ENCODE results near the gene BMS1. TPM values are rescaled to one million over a fixed set of nuclear protein-coding genes. Genes with fewer than 3 reads are reported as not detected.
"Not testable (repeated sequence)": the region's sequence is repeated elsewhere in the genome, so short reads cannot be mapped to it uniquely, and the experiment has no call there.

Gene BMS1
- total and polyA plus RNA-seq, 5 experiments from 2014 or later, result 9.4 to 19.6 (median 18.7) TPM

DNA sequence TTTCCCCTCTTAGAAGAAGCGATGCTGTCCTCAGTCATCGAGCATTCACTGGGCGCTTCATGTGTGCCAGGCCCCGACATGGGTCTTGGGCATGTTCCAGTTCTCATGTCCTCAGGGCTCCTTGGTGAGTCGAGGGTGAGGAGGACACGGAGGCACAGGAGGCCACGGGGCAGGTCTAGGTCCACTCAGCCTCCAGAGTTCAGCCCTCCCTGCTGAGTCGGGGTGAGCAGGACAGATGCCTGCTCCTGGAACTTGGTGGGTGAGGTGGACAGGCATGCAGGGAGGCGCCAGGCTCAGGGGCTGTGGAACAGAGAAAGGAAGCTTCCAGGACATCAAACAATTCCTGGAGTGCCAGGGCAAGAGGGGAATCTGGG is 87.4 kb downstream of the BMS1 start:
- DNase-seq (no peak), ATAC-seq (no peak)
- Mint-ChIP-seq H3K4me1 (peaks cover 0 to 2% (median under 1%) of the 10 kb centered on the region in 4 donors), H3K36me3 (no peaks in the 10 kb centered on the region), H3K9me3 (no peaks in the 10 kb centered on the region), H3K4me3 (no peak overlapping the region), H3K27me3 (peaks cover 7 to 21% (median 14%) of the 10 kb centered on the region in 5 donors), H3K27ac (no peak overlapping the region)
- POLR2A ChIA-PET, result no interaction called here

DNA sequence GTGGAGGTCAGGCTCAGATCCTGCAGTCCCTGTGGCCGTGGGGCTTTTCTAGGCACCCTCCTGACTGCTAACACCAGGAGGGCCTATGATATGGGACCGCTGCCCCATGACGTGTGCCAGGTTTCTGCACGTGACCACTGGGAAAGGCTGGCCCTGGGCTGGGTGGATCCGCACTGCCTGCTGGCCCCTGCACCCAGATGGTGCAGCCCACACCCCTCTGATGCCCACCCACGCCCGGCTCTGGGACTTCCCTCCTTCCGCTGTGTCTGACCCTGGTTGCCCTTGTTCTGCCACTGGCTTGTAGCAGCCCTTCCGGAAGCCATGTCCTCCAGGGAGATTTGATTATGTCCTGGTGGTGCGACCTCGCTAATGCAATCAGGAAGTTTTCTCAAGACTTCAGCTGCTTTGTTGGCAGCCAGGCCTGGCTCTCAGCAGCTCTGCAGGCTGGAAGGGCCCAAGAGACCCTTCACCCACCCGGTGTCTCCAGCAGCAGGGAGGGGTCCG is 88.6 kb downstream of the BMS1 start:
- H3K36me3 Mint-ChIP-seq, DNase-seq, H3K4me3 Mint-ChIP-seq, ATAC-seq, H3K27ac Mint-ChIP-seq, POLR2A ChIA-PET, H3K4me1 Mint-ChIP-seq, H3K9me3 Mint-ChIP-seq: not testable (repeated sequence)
- peaks cover 2 to 14% (median 8%) of the 10 kb centered on the region in 5 donors for H3K27me3 Mint-ChIP-seq

DNA sequence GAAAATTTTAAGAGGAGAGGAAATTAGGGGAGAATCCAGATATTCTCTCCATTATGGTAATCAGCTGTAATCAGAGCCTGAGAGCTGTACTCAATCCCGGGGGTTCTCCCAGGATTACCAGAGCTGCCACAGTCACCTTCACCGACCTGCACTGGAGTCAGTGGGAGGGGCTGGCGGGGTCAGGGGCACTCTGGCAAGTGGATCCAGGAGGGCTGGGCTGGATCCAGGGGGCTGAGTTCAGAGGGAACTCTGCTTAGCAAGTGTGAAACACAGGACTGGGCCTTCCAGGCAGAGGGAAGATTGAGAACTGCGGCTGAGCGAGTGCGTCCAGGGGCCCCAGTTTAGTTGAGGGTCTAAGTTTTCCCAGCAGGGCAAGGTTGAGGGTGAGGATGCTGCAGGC is 89.2 kb downstream of the BMS1 start:
- DNase-seq, result no peak
- ATAC-seq, result no peak
- Mint-ChIP-seq H3K36me3 (no peaks in the 10 kb centered on the region), H3K9me3 (no peaks in the 10 kb centered on the region), H3K27ac (no peak overlapping the region), H3K27me3 (peaks cover 2 to 14% (median 8%) of the 10 kb centered on the region in 5 donors), H3K4me3 (no peak overlapping the region), H3K4me1 (peaks cover 0 to 2% (median under 1%) of the 10 kb centered on the region in 4 donors)
- POLR2A ChIA-PET, result no interaction called here

DNA sequence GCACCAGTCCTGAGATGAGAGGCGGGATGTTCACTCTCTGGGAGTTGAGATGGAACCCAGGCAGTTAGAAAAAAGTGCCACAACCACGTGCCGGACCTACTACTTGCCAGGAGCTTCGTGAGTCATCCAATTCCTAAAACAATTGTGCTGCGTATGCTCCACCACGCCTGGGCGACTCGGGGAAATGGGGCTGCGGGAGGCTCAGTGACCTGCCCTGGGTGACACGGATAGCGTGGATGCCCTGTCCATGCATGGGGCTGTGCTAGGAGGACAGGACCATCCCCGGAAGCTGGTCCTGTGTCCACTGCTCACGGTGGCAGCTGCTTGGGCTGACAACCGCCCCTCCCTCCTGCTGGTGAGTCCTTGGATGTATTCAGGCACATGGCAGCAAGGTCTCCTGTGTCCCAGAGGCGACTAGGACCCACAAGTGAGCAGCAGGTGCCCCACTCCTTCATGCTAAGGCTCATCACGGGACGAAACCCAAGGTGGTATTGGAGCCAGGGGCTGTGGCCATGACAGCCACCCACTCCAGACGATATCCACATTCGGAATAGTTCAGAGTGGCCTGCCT is 90.4 kb downstream of the BMS1 start:
- no peak overlapping the region for H3K4me3 Mint-ChIP-seq
- H3K9me3 Mint-ChIP-seq, result no peaks in the 10 kb centered on the region
- H3K36me3 Mint-ChIP-seq, result no peaks in the 10 kb centered on the region
- peak overlapping the region in 1 of 10 donors; percentile 43 for H3K27ac Mint-ChIP-seq
- no peak for DNase-seq
- no peaks in the 10 kb centered on the region for H3K4me1 Mint-ChIP-seq
- POLR2A ChIA-PET, result no interaction called here
- no peak for ATAC-seq
- H3K27me3 Mint-ChIP-seq, result peaks cover 0 to 8% (median under 1%) of the 10 kb centered on the region in 5 donors

DNA sequence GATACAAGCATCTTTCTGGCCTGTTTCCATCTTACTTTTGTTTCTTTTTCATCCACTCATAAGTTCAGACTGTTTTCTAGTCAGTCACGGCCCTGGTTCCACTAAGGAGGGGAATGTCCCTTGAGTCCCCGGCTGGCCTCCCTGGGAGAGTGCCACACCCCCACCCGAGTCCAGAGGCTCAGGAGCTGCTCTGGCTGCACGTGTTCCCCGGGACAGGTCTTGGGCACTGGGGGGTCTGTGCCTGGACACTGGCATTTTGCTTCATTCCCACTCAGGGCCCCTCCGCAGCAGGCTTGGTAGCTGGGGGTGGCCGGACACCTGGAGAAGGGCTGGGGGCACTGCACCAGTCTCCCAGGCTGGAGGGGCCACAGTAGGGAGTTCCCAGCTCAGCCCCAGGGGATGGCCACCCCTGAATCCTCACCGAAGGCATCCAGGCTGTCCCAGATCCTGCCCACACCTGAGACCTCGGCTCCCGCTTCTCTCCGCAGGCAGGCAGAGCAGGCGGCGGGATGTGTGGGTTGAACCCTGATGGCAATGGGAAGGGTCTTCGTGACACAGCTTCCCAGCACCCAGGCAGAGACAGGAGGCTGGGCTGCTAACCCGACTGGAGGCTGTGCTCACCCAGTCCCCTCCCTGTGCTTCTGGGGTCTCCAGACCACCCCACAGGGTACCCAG is 92.3 kb downstream of the BMS1 start:
- DNase-seq (no peak), ATAC-seq (no peak)
- no peaks in the 10 kb centered on the region for H3K4me1 Mint-ChIP-seq

DNA sequence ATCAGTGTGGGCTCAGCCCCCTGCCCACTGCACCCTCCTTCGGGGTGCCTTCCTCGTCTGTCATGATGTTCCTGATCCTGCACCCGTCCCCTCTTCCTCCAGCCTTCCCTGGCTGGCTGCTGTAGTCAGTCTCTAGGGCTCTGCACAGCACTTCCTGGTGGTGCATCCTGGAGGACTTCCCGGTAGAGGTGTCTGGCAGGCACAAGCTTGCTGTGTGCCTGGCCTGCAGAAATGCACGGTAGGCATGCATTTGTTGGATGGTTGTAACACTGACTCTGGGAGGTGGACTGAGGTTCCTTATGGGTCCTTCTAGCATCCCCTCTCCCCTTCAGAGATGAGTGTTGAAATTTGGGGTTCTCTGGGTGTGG is 92.8 kb downstream of the BMS1 start:
- DNase-seq, result no peak
- Mint-ChIP-seq H3K9me3 (peaks cover 0 to 4% (median 0%) of the 10 kb centered on the region in 9 donors), H3K4me1 (no peaks in the 10 kb centered on the region)

More for the DNA sequence above, 92.3 kb downstream of the BMS1 start:
- Mint-ChIP-seq H3K27me3 (peaks cover 0 to 8% (median 0%) of the 10 kb centered on the region in 5 donors), H3K9me3 (peaks cover 0 to under 1% (median 0%) of the 10 kb centered on the region in 9 donors), H3K4me3 (no peak overlapping the region), H3K36me3 (no peaks in the 10 kb centered on the region), H3K27ac (no peak overlapping the region)
- POLR2A ChIA-PET, result no interaction called here

DNA sequence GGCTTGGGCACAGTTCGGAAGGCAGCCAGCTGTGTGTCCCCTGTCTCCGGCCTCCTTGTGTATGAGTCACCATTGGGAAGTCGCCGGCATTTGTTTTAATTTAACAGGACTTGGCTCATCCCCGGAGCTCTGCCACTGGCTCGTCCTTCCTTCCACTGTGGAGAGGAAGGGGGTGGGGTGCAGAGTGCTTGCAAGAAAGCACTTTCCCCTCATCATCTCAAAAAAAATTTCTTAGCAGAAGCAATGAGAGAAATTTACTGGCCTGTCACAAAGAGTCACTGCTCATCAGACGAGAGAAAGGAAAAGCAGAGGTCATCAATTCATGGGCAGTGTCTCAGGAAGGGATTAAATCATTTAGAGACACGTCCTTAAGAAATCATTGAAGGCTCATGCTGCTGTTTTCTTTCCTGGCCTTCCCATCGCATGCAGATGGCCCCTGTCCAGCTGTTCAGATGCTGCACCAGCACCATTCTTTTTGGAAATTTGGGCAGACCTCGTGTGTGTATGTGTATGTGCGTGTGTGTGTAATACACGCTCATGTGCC is 93.3 kb downstream of the BMS1 start:
- H3K4me1 Mint-ChIP-seq, result no peaks in the 10 kb centered on the region
- ATAC-seq (no peak), DNase-seq (no peak)
- peaks cover 0 to 5% (median 0%) of the 10 kb centered on the region in 9 donors for H3K9me3 Mint-ChIP-seq
- H3K27ac Mint-ChIP-seq, result no peak overlapping the region
- H3K4me3 Mint-ChIP-seq, result no peak overlapping the region
- POLR2A ChIA-PET, result no interaction called here
- no peaks in the 10 kb centered on the region for H3K36me3 Mint-ChIP-seq
- peaks cover 0 to 9% (median 2%) of the 10 kb centered on the region in 5 donors for H3K27me3 Mint-ChIP-seq

More for the DNA sequence above, 92.8 kb downstream of the BMS1 start:
- H3K27me3 Mint-ChIP-seq, result peaks cover 0 to 9% (median 2%) of the 10 kb centered on the region in 5 donors
- H3K27ac Mint-ChIP-seq, result no peak overlapping the region
- no peak for ATAC-seq
- H3K4me3 Mint-ChIP-seq, result no peak overlapping the region
- no peaks in the 10 kb centered on the region for H3K36me3 Mint-ChIP-seq
- POLR2A ChIA-PET, result no interaction called here

DNA sequence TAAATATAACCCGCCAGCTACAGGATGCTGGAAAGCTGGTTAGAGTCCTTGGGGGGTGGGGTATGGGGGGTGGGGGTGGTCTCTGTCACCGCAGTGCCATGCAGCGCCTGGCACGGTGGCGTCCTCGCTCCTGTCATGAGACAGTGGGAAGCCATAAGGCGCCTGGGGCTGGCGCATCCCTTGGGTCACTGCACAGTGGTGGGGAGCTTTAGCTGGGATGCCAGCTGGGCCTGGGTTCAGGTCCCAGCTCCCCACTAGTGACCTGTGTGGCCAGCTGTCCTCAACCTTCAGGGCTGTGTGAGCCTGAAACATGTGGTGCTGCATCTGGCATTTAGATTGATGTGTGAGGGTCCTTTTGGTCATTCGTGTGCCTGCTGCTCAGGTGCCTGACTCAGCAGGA is 93.9 kb downstream of the BMS1 start:
- DNase-seq (no peak), ATAC-seq (no peak)
- no peaks in the 10 kb centered on the region for H3K36me3 Mint-ChIP-seq
- peaks cover 0 to 9% (median 2%) of the 10 kb centered on the region in 5 donors for H3K27me3 Mint-ChIP-seq
- no peak overlapping the region for H3K4me3 Mint-ChIP-seq
- H3K9me3 Mint-ChIP-seq, result peaks cover 0 to 9% (median 4%) of the 10 kb centered on the region in 9 donors
- POLR2A ChIA-PET, result no interaction called here
- no peak overlapping the region for H3K27ac Mint-ChIP-seq
- H3K4me1 Mint-ChIP-seq, result no peaks in the 10 kb centered on the region

DNA sequence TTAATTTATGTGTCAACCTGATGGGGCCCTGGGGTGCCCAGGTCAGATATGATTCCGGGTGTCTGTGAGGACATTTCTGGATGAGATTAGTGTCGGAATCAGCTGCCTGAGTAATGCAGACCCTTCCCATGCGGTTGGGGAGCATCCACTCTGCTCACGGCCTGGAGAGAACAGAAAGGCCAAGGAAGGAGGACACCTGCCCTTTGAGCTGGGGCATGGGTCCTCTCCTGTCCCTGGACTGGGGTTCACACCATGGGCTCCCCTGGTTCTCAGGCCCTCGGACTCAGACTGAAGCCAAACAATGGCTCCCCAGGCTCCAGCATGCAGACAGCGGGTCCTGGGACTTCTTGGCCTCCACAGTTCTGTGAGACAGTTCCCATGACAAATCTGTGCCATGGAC is 94.3 kb downstream of the BMS1 start:
- no peak overlapping the region for H3K27ac Mint-ChIP-seq
- H3K36me3 Mint-ChIP-seq, result peaks cover 0 to under 1% (median 0%) of the 10 kb centered on the region in 3 donors
- H3K9me3 Mint-ChIP-seq, result peaks cover under 1 to 12% (median 6%) of the 10 kb centered on the region in 9 donors
- no peaks in the 10 kb centered on the region for H3K4me1 Mint-ChIP-seq
- POLR2A ChIA-PET, result no interaction called here
- H3K4me3 Mint-ChIP-seq, result no peak overlapping the region
- H3K27me3 Mint-ChIP-seq, result peaks cover 0 to 9% (median 2%) of the 10 kb centered on the region in 5 donors
- ATAC-seq, result no peak
- no peak for DNase-seq

DNA sequence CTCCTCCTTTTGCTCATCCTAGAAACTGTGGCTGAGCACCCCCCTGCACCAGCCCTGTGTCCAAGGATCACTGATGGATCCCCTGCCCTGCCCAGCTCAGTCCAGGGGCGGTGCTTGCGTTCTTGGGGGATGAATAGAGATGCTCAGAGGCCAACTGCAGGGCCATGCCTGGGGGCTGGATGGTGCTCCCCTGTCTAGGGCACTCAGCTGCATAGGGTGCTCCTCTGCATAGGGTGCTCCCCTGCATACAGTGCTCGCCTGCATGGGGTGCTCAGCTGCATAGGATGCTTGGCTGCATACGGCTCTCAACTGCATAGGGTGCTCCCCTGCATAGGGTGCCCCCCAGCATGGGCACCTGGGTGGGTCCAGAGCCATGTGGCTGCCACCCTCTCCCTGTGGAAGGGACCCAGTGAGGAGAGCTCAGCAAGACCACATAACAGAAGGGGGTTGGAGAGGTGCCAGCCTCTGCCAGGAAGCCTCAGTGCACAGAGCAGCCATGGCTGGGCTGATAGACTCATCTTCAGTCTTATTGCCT is 95.0 kb downstream of the BMS1 start:
- no peak for DNase-seq
- POLR2A ChIA-PET, result no interaction called here
- Mint-ChIP-seq H3K27ac (no peak overlapping the region), H3K4me1 (no peaks in the 10 kb centered on the region), H3K9me3 (peaks cover 4 to 18% (median 12%) of the 10 kb centered on the region in 9 donors), H3K36me3 (peaks cover 0 to 7% (median 0%) of the 10 kb centered on the region in 3 donors), H3K4me3 (no peak overlapping the region), H3K27me3 (peaks cover 0 to 9% (median 2%) of the 10 kb centered on the region in 5 donors)
- ATAC-seq, result no peak

DNA sequence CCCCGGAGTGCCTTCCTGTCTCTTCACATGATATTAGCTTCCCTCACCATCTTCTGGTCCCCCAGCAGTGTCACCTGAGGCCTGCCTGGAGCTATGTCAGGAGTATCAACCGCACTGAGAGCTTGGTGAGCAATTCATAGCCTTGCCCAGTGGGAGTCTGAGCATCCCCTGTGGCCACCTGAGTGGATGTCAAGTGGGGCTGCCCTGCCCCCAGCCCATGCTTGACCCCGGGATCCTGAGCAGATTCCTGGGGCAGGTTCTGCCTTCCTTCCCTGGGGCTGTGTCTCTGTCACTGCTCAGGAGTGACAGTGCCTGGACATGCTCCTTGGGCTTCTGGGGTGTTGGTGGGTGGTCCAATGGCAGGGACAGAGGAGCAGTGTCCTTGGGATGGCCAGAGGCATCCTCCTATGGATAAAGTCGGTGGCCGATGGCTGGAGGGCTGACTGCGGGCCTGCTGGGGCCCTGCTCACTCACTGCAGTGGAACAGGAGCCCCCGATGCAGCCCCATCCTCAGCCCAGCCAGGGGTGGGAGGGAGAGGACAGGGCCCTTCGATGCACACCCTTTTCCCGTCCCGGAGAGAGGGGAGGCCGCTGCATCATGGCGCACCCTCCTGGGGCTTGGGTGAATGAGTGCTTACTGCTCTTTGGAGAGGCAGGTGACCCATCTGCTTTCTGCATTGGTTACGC is 95.7 kb downstream of the BMS1 start:
- peaks cover 4 to 23% (median 18%) of the 10 kb centered on the region in 9 donors for H3K9me3 Mint-ChIP-seq
- H3K27ac Mint-ChIP-seq, result no peak overlapping the region
- H3K27me3 Mint-ChIP-seq, result peaks cover 0 to 9% (median 2%) of the 10 kb centered on the region in 5 donors
- peaks cover 0 to 13% (median 0%) of the 10 kb centered on the region in 3 donors for H3K36me3 Mint-ChIP-seq
- no peaks in the 10 kb centered on the region for H3K4me1 Mint-ChIP-seq
- POLR2A ChIA-PET, result no interaction called here
- ATAC-seq (no peak), DNase-seq (no peak)
- H3K4me3 Mint-ChIP-seq, result no peak overlapping the region

DNA sequence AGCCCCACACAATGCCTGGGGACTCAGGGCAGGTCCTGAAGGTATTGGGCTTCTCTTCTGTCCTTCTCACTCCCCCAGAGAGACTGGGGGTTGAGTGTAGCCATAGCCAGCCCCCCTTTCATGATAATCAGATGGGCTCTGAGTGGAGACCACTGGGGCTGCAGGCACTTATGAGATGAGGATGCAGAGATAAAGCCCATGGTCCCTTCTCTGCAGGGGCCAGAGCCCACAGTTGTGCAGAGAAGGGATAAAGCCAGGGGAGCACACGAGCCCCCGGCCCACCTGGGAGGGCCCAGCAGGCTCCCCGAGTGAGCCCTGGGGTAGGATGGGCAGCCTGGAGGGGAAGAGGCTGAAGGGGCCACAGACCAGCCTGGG is 96.2 kb downstream of the BMS1 start:
- Mint-ChIP-seq H3K36me3 (peaks cover 0 to 15% (median 0%) of the 10 kb centered on the region in 3 donors), H3K9me3 (peaks cover 4 to 23% (median 18%) of the 10 kb centered on the region in 9 donors), H3K27me3 (peaks cover 0 to 11% (median 2%) of the 10 kb centered on the region in 5 donors), H3K4me1 (no peaks in the 10 kb centered on the region), H3K4me3 (no peak overlapping the region), H3K27ac (no peak overlapping the region)
- POLR2A ChIA-PET, result no interaction called here
- ATAC-seq, result no peak
- DNase-seq, result no peak

Measured in naive thymus-derived CD8-positive, alpha-beta T cell (primary cell).